Lower leg skin (tissue), 4 donors: ENCODE measurements around the gene PLEKHB2. TPM values are rescaled to one million over a fixed set of nuclear protein-coding genes. Genes with fewer than 3 reads are reported as not detected.
A peak's percentile ranks its signal among the peaks of the same experiment; 100 is the strongest.
"Not testable (repeated sequence)": the region's sequence is repeated elsewhere in the genome, so short reads cannot be mapped to it uniquely, and the experiment has no call there.

Source experiments
- DNase-seq, 2 donors: peaks; one replicate each; pipeline ENCODE4 v3.0.0-alpha.2; 2019; ENCODE audit warnings: low spot score in 2 of 2
- H3K4me3 ChIP-seq: fragments of 200-600 bp; sonication (generic); 2 replicates; pipeline ENCODE4 v1.5.1; 2017; ENCODE audit warnings: mild to moderate bottlenecking, low read depth; ENCODE audit not compliant: poor library complexity, severe bottlenecking
- POLR2A ChIP-seq, 2 donors: fragments of 450-650 bp; IDR thresholded peaks; one replicate each; pipeline ENCODE4 v1.6.1; 2016 to 2017; ENCODE audit warnings: antibody characterized with exemption in 2 of 2, mild to moderate bottlenecking in 1 of 2, moderate library complexity in 1 of 2
- WGBS, 2 donors: methylation state at CpG; one replicate each; pipeline ENCODE4 v1.1.5; 2018; 5-methylcytosine and 5-hydroxymethylcytosine counted together
- intact Hi-C: fragments of 100-400 bp; cut with DNase I; formaldehyde crosslinking; loops from one replicate; pipeline ENCODE4 v1.15.0; 2023; ENCODE audit warnings: low total_unique reads
- total RNA-seq, 4 donors: library from RNA; depleted of rRNA; stranded (reverse); fragments of >200 nt; gene quantifications; one replicate each; pipeline ENCODE4 v1.1.0, GENCODE V29; 2016
- TF ChIP-seq, protein P1 (sequence below), 3 donors: fragments of 450-650 bp; IDR thresholded peaks; one replicate each; pipeline ENCODE4 v1.5.1; 2016; ENCODE audit warnings: antibody characterized with exemption in 3 of 3, mild to moderate bottlenecking in 3 of 3, moderate library complexity in 2 of 3

Gene PLEKHB2
- total RNA-seq, 4 donors from 2014 or later: 39.8 to 58.3 (median 45.6) TPM

DNA sequence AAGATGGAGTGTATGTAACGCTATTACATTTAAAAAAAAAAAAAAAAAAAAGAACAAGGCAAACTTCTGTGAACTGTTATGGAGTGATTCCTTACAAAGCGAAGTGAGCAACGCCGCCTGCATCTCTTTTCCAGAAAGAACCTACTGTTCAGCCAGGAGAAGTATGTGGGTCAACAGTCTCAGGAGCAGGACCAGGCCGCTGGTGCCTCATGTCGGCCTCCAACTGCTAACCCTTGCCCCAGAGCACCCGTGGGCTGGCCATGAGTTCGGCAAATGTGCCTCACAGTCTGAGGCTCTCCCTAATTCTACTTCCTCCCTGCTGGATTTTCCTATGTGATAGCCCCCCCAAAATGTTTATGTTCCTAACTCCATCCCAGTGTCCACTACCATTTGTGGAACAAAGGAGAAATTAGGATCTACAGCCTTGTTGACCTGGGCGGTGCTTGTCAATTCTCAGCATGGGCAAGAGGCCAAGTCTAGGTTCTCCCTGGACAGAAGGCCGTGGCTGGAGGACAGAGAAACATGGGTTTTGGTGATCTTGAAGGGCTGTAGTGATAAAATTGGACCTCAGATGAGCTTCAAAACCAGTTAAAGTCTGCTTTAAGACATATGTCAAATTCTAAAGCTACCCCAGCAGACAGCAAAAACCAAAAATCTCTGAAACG, 27.8 kb upstream of the PLEKHB2 start:
- 84 to 92% methylated on average over 11 of the region's 11 CpGs for WGBS, 2 donors
- intact Hi-C loops: loop anchor here (10.0 kb wide), 1 partner anchor 733 kb away; the partner anchor contains the start of gene IMP4
- H3K4me3 ChIP-seq: no peak overlapping the region
- DNase-seq: no peak
- TF ChIP-seq POLR2A (IDR thresholded peaks at IDR 0.05): no peak
- TF ChIP-seq, protein P1, sequence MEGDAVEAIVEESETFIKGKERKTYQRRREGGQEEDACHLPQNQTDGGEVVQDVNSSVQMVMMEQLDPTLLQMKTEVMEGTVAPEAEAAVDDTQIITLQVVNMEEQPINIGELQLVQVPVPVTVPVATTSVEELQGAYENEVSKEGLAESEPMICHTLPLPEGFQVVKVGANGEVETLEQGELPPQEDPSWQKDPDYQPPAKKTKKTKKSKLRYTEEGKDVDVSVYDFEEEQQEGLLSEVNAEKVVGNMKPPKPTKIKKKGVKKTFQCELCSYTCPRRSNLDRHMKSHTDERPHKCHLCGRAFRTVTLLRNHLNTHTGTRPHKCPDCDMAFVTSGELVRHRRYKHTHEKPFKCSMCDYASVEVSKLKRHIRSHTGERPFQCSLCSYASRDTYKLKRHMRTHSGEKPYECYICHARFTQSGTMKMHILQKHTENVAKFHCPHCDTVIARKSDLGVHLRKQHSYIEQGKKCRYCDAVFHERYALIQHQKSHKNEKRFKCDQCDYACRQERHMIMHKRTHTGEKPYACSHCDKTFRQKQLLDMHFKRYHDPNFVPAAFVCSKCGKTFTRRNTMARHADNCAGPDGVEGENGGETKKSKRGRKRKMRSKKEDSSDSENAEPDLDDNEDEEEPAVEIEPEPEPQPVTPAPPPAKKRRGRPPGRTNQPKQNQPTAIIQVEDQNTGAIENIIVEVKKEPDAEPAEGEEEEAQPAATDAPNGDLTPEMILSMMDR (IDR thresholded peaks at IDR 0.05): no peak

DNA sequence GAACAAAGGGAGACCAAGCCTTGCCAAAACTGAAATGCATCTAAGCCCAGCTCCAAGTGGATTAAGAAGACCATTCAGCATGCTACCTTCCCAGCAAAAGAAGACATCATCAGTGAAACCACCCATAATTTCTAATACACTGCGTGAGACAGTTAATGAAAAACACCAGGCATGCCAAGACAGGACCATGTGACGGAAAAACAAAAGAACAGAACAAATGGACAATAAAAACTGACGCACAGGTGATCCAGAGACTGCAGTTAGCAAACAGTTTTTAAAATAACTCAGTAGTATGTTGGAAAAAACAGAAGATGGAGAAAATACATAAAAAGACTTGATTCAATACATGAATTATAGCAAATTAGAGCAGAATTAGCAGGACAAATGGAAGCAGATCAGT, 27.2 kb upstream of the PLEKHB2 start:
- no peak for DNase-seq
- WGBS, 2 donors: 67 to 80% methylated on average over 3 of the region's 3 CpGs
- H3K4me3 ChIP-seq: no peak overlapping the region
- intact Hi-C loops: loop anchor here (10.0 kb wide), 1 partner anchor 733 kb away; the partner anchor contains the start of gene IMP4
- TF ChIP-seq POLR2A (IDR thresholded peaks at IDR 0.05): no peak
- TF ChIP-seq, protein P1 (IDR thresholded peaks at IDR 0.05): no peak

- not testable (repeated sequence) for H3K4me3 ChIP-seq, DNase-seq
- intact Hi-C loops: loop anchor here (10.0 kb wide), 1 partner anchor 735 kb away; the partner anchor contains the start of gene IMP4
- 88 to 91% methylated on average over 6 of the region's 6 CpGs for WGBS, 2 donors
These were observed 25.2 kb upstream of the PLEKHB2 start for GRCh38 chr2:131079931-131080330.

DNA sequence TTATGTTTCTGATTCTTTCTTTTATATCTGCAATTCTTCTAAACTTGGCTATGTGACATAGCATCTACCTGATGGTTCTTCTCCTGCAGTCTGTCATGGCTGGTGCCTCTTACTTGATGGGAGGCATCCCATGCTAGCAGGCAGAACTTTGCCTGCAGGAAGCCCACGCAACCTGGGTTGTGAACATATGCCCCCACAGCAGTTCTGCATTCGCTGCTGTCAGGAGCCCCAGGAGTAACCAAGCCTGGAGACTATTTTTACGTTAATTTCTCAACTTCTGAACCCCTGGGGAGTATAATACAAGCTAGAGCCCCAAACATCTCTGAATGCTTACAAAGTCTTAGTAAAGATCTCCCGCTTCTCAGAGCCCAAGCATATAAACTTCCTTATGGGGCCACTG, 23.9 kb upstream of the PLEKHB2 start:
- TF ChIP-seq POLR2A (IDR thresholded peaks at IDR 0.05): no peak
- TF ChIP-seq, protein P1 (IDR thresholded peaks at IDR 0.05): no peak
- no peak for DNase-seq
- WGBS, 2 donors: 94 to 98% methylated on average over 4 of the region's 4 CpGs
- no peak overlapping the region for H3K4me3 ChIP-seq
- intact Hi-C loops: no loop called here

DNA sequence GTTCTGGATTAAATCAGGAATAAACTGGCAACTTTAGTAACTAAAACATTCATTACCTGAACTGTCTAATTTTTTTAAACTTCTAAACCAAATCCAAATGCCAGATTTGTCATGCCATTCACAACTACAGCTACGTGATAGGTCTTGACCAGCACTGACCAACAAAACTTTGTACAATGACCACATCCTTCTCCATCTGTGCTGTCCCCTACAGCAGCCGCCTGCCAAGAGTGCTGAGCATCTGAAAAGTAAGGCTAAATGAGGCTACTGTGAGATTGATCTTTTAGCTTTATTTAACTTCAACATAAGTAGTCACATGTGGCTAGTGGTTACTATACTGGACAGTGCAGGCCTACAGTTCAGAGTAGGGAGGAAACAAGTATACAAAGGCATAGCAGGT, 19.5 kb upstream of the PLEKHB2 start:
- TF ChIP-seq, protein P1 (IDR thresholded peaks at IDR 0.05): no peak
- TF ChIP-seq POLR2A (IDR thresholded peaks at IDR 0.05): no peak
- DNase-seq: no peak
- intact Hi-C loops: no loop called here
- H3K4me3 ChIP-seq: no peak overlapping the region
- 76 to 84% methylated on average over 2 of the region's 2 CpGs for WGBS, 2 donors

- intact Hi-C loops: no loop called here
- TF ChIP-seq POLR2A (IDR thresholded peaks at IDR 0.05): no peak
- TF ChIP-seq, protein P1 (IDR thresholded peaks at IDR 0.05): no peak
- peak overlapping the region; percentile 83 for H3K4me3 ChIP-seq
- no peak for DNase-seq
- whole genome bisulfite sequencing, 2 donors: 1 to 2% methylated on average over 25 to 26 of the region's 26 CpGs
These were observed 12.6 kb upstream of the PLEKHB2 start for GRCh38 chr2:131092458-131093005.
